Caco-2 (cell line): ENCODE measurements around the gene ECE1. TPM values are rescaled to one million over a fixed set of nuclear protein-coding genes. Genes with fewer than 3 reads are reported as not detected.
"Not testable (repeated sequence)": the region's sequence is repeated elsewhere in the genome, so short reads cannot be mapped to it uniquely, and the experiment has no call there.

Source experiments
- BruUV-seq: library from RNA; stranded (reverse); fragments of 400-500 nt; replicated peaks from 2 replicates; lab custom pipeline; 2021; lab: Mats Ljungman, UMichigan
- CTCF ChIA-PET: fragments of 300-600 bp; sonication (Branson Sonifier 250); formaldehyde crosslinking; loops from one replicate; lab custom pipeline; 2022; ENCODE audit warnings: antibody characterized with exemption; lab: Charles Lee
- POLR2A ChIA-PET: fragments of 300-600 bp; sonication (Branson Sonifier 250); formaldehyde crosslinking; loops from one replicate; lab custom pipeline; 2022; ENCODE audit warnings: antibody characterized with exemption; lab: Charles Lee
- DNase-seq, 2 experiments: peaks; one replicate each; pipeline versions ENCODE4 v3.0.0 to v3.0.0-alpha.2; 2020 to 2022
- H3K27me3 ChIP-seq: replicated peaks from 2 replicates; pipeline ENCODE4 v1.6.0; 2011; ENCODE audit warnings: low read length; ENCODE audit not compliant: control insufficient read depth, insufficient read depth
- H3K36me3 ChIP-seq: 2 replicates; pipeline ENCODE4 v1.5.1; 2011; ENCODE audit warnings: low read length; ENCODE audit not compliant: control insufficient read depth, insufficient read depth
- H3K4me1 ChIP-seq: fragments of 250-450 bp; sonication (Bioruptor Pico); 2 replicates; pipeline ENCODE4 v1.5.1; 2020; ENCODE audit warnings: mild to moderate bottlenecking
- H3K4me3 ChIP-seq: 2 replicates; pipeline ENCODE4 v1.5.1; 2011; ENCODE audit warnings: low read depth, mild to moderate bottlenecking, control low read depth, low read length
- H3K9me3 ChIP-seq: fragments of 250-450 bp; sonication (Bioruptor Pico); 2 replicates; pipeline ENCODE4 v1.5.1; 2020; ENCODE audit warnings: mild to moderate bottlenecking, moderate library complexity
- H3K27ac Mint-ChIP-seq: one replicate; pipeline ENCODE4 v1.8.0; 2022; ENCODE audit warnings: mixed read lengths; ENCODE audit not compliant: unreplicated experiment
- H3K27me3 Mint-ChIP-seq: one replicate; pipeline ENCODE4 v1.8.0; 2022; ENCODE audit warnings: mixed read lengths; ENCODE audit not compliant: insufficient read depth, unreplicated experiment
- H3K36me3 Mint-ChIP-seq: one replicate; pipeline ENCODE4 v1.8.0; 2022; ENCODE audit warnings: mild to moderate bottlenecking, mixed read lengths; ENCODE audit not compliant: insufficient read depth, unreplicated experiment
- H3K4me1 Mint-ChIP-seq: one replicate; pipeline ENCODE4 v1.8.0; 2022; ENCODE audit warnings: low read depth, mixed read lengths; ENCODE audit not compliant: unreplicated experiment
- H3K4me3 Mint-ChIP-seq: one replicate; pipeline ENCODE4 v1.8.0; 2022; ENCODE audit warnings: mild to moderate bottlenecking, moderate library complexity, mixed read lengths; ENCODE audit not compliant: unreplicated experiment
- H3K9me3 Mint-ChIP-seq: one replicate; pipeline ENCODE4 v1.8.0; 2022; ENCODE audit warnings: mixed read lengths; ENCODE audit not compliant: unreplicated experiment
- intact Hi-C: fragments of 100-400 bp; cut with micrococcal nuclease; formaldehyde crosslinking; loops from one replicate; pipeline ENCODE4 v1.10.0; 2022; ENCODE audit not compliant: unreplicated experiment
- total RNA-seq: library from RNA; stranded (reverse); gene quantifications from 2 replicates; pipeline ENCODE4 v1.2.3, GENCODE V29; 2022
- TF ChIP-seq, protein P1 (sequence below), 2 experiments: fragments of 200-600 bp in 1 of 2; IDR thresholded peaks; 1 replicate in 1 of 2; 2 replicates in 1 of 2; pipeline versions ENCODE4 v1.5.1 to v1.8.0; 2011 to 2022; ENCODE audit warnings: antibody characterized with exemption in 1 of 2, control low read depth in 1 of 2, inconsistent platforms in 1 of 2, low read depth in 1 of 2, low read length in 1 of 2, mild to moderate bottlenecking in 1 of 2, moderate library complexity in 1 of 2; ENCODE audit not compliant: insufficient read depth in 1 of 2, severe bottlenecking in 1 of 2, unreplicated experiment in 1 of 2

Gene ECE1
- total RNA-seq, 1 experiment from 2014 or later: 50.2 TPM

DNA sequence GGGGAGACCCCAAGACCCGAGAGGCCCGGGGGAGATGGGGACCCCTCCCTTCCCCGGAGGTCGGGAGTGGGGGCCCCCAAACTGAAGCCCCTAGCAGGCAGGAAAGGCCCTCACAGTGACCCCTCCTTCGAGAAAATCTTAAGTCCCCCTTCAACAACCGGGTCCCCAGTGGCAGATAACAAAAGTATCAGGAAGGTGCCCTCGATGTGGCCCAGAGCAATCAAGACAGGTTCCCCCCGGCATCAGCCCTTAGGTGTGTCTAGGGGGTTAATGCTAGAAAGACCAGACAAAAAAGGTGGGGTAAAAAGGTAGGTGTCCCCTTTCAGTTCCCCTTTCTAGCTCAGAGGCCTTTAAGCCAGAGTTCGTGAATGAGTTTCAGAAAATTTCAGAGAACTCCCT lies 282 bp upstream of the ECE1 start:
- Mint-ChIP-seq H3K27ac (no peak overlapping the region), H3K4me1 (no peaks in the 10 kb centered on the region), H3K9me3 (no peaks in the 10 kb centered on the region), H3K27me3 (no peaks in the 10 kb centered on the region), H3K36me3 (peaks cover 7% of the 10 kb centered on the region), H3K4me3 (peak overlapping the region; percentile 74)
- H3K9me3 ChIP-seq: no peaks in the 10 kb centered on the region
- no peaks in the 10 kb centered on the region for H3K36me3 ChIP-seq
- POLR2A ChIA-PET: interaction anchor here (1.0 kb wide), 1 partner anchor 55 kb away, joined by 3 read pairs; no protein-coding TSS in a partner anchor
- no TSS peak for BruUV-seq
- no peaks in the 10 kb centered on the region for H3K4me1 ChIP-seq
- peak overlapping the region; percentile 89 for H3K4me3 ChIP-seq
- intact Hi-C loops: no loop called here
- CTCF ChIA-PET: interaction anchor here (0.5 to 0.6 kb wide), 2 partner anchors 29 to 35 kb away, joined by 3 read pairs; no protein-coding TSS in a partner anchor
- TF ChIP-seq, protein P1, sequence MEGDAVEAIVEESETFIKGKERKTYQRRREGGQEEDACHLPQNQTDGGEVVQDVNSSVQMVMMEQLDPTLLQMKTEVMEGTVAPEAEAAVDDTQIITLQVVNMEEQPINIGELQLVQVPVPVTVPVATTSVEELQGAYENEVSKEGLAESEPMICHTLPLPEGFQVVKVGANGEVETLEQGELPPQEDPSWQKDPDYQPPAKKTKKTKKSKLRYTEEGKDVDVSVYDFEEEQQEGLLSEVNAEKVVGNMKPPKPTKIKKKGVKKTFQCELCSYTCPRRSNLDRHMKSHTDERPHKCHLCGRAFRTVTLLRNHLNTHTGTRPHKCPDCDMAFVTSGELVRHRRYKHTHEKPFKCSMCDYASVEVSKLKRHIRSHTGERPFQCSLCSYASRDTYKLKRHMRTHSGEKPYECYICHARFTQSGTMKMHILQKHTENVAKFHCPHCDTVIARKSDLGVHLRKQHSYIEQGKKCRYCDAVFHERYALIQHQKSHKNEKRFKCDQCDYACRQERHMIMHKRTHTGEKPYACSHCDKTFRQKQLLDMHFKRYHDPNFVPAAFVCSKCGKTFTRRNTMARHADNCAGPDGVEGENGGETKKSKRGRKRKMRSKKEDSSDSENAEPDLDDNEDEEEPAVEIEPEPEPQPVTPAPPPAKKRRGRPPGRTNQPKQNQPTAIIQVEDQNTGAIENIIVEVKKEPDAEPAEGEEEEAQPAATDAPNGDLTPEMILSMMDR (IDR thresholded peaks at IDR 0.05; ENCODE audit: insufficient read depth in 1 of 2, low read depth in 1 of 2, low read length in 1 of 2, severe bottlenecking in 1 of 2, unreplicated experiment in 1 of 2): no peak
- no peaks in the 10 kb centered on the region for H3K27me3 ChIP-seq
- DNase-seq: no peak

DNA sequence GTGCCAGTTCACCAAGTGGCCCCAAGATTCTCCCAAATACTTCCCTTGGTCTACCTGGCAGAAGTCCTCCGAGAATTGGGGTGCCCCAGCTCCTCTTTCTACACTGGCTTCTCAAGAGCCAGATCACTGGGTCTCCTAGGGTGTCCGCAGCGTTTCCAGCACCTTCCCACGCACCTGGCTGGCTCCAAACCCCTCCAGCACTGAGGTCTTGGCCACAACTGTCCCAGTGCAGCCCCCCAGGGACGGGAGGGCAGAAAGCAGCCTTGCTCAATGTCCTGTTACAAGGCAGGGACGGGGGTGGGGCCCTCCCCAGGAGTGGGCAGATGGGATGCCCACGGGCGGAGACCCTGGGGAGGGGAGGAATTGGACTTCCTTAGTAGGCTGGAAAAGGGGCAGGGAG lies 1.1 kb downstream of the ECE1 start:
- POLR2A ChIA-PET: no interaction called here
- no peak overlapping the region for H3K27ac Mint-ChIP-seq
- no TSS peak for BruUV-seq

DNA sequence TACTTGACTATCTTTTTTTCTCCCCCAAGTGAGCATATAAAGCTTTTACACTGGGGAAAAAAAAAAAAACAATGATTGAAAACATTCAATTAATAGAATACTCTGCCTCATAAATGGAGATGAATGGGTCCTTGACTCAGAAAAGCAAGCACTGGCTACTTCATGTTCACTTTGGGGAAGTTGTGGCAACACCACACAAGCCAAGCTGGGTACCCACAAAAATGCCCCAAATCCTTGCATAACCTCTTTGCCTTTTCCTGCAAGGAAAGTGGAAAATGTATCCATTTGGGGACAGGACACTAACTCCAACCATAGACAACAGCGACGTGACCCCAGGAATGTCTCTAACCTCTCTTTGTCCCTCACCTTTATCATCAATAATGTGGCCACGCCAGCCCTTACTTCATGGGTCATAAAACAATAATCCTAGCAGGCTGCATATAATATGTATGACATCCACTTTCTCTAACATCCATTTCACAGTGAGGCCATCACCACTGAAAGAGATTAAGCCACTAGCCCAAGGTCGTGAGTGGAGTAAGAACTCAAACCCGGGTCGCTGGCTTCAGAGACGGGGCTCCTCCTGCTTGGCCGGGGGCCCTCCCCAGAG lies 2.3 kb downstream of the ECE1 start:
- no peak overlapping the region for H3K4me3 Mint-ChIP-seq
- H3K4me1 Mint-ChIP-seq: peaks cover 8% of the 10 kb centered on the region
- no peak for DNase-seq
- ChIA-PET POLR2A (no interaction called here), CTCF (no interaction called here)
- intact Hi-C loops: no loop called here
- H3K9me3 Mint-ChIP-seq: no peaks in the 10 kb centered on the region
- H3K27me3 ChIP-seq: no peaks in the 10 kb centered on the region
- H3K36me3 Mint-ChIP-seq: peaks cover 7% of the 10 kb centered on the region
- no peaks in the 10 kb centered on the region for H3K9me3 ChIP-seq
- H3K27ac Mint-ChIP-seq: no peak overlapping the region
- H3K36me3 ChIP-seq: no peaks in the 10 kb centered on the region
- TSS peak; percentile 25 for BruUV-seq
- TF ChIP-seq, protein P1 (IDR thresholded peaks at IDR 0.05; ENCODE audit: insufficient read depth in 1 of 2, low read depth in 1 of 2, low read length in 1 of 2, severe bottlenecking in 1 of 2, unreplicated experiment in 1 of 2): no peak
- peaks cover 9% of the 10 kb centered on the region; the same call in 1 of the 2 replicates for H3K4me1 ChIP-seq
- no peaks in the 10 kb centered on the region for H3K27me3 Mint-ChIP-seq
- H3K4me3 ChIP-seq: no peak overlapping the region

More for the DNA sequence above, 1.1 kb downstream of the ECE1 start:
- peaks cover 9% of the 10 kb centered on the region; the same call in 1 of the 2 replicates for H3K4me1 ChIP-seq
- H3K36me3 ChIP-seq: no peaks in the 10 kb centered on the region
- no peak overlapping the region; the same call in 1 of the 2 replicates for H3K4me3 ChIP-seq
- TF ChIP-seq, protein P1 (IDR thresholded peaks at IDR 0.05; ENCODE audit: insufficient read depth in 1 of 2, low read depth in 1 of 2, low read length in 1 of 2, severe bottlenecking in 1 of 2, unreplicated experiment in 1 of 2): no peak
- CTCF ChIA-PET: interaction anchor here (0.5 to 0.9 kb wide), 2 partner anchors 19 to 65 kb away, joined by 3 read pairs; no protein-coding TSS in a partner anchor
- intact Hi-C loops: no loop called here
- Mint-ChIP-seq H3K4me3 (peak overlapping the region; percentile 74), H3K36me3 (peaks cover 7% of the 10 kb centered on the region), H3K27me3 (no peaks in the 10 kb centered on the region), H3K4me1 (peaks cover 5% of the 10 kb centered on the region), H3K9me3 (no peaks in the 10 kb centered on the region)
- H3K9me3 ChIP-seq: no peaks in the 10 kb centered on the region
- no peak for DNase-seq
- no peaks in the 10 kb centered on the region for H3K27me3 ChIP-seq

DNA sequence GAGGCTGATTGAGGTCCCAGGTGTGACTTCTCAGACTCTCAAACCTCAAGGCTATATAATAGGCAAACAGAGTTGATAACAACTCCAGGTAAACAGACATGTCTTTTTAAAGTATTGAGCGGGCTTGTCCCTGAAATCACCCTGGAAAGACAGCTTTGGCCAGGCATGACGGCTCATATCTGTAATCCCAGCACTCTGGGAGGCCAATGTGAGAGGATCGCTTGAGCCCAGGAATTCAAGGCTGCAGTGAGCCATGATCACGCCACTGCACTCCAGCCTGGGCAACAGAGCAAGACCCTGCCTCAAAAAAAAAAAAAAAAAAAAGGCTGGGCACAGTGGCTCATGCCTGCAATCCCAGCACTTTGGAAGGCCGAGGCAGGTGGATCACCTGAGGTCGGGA lies 4.9 kb downstream of the ECE1 start:
- POLR2A ChIA-PET, DNase-seq, H3K4me3 ChIP-seq, H3K4me3 Mint-ChIP-seq, H3K36me3 ChIP-seq, BruUV-seq, H3K4me1 Mint-ChIP-seq, H3K4me1 ChIP-seq, H3K27me3 Mint-ChIP-seq, H3K9me3 Mint-ChIP-seq, H3K9me3 ChIP-seq, intact Hi-C loops, H3K27me3 ChIP-seq, H3K36me3 Mint-ChIP-seq: not testable (repeated sequence)
- peak overlapping the region; percentile 31 for H3K27ac Mint-ChIP-seq
- CTCF ChIA-PET: interaction anchor here (0.6 kb wide), 2 partner anchors 15 to 30 kb away, joined by 3 to 4 read pairs; no protein-coding TSS in a partner anchor
